ENCODE data around the gene SCUBE3. TPM values are rescaled to one million over a fixed set of nuclear protein-coding genes. Genes with fewer than 3 reads are reported as not detected.

Gene SCUBE3
- total and polyA plus RNA-seq, 2 of the 13 experiments (the other 11 are each of a cell fraction or from before 2014, with no cell fraction given), result not detected

- TF ChIP-seq PTBP1 (IDR thresholded peaks at IDR 0.05; ENCODE audit: low read depth, low read length, poor library complexity, severe bottlenecking), result no peak
- no peak for TF ChIP-seq ATF2 (CRISPR knock-in tag; IDR thresholded peaks at IDR 0.05)
- TF ChIP-seq ZNF446 (CRISPR knock-in tag; IDR thresholded peaks at IDR 0.05), result no peak
- TF ChIP-seq ZMYM4 (CRISPR knock-in tag; IDR thresholded peaks at IDR 0.05), result no peak
- no peak for TF ChIP-seq RFXANK (CRISPR knock-in tag; IDR thresholded peaks at IDR 0.05)
- TF ChIP-seq PAXIP1 (CRISPR knock-in tag; conservative IDR thresholded peaks at IDR 0.05), result no peak
Measured at GRCh38 chr6:35178012-35178411, 35.7 kb upstream of the SCUBE3 start (continued).

- no TSS peak for BruUV-seq (replicated peaks)
- DNase-seq (ENCODE audit: low spot score), result no peak
- ATAC-seq, result peak; percentile 58
- no peak overlapping the region for H3K27ac ChIP-seq (ENCODE audit: extremely low read length, insufficient read depth, low read length)
- H3K9ac ChIP-seq (ENCODE audit: insufficient read depth, low read depth, low read length), result no peak overlapping the region
- H3K36me3 ChIP-seq (replicated peaks in 1 of 2; ENCODE audit: control insufficient read depth in 1 of 2, insufficient read depth in 2 of 2, low read length in 2 of 2), result no peaks in the 10 kb centered on the region
- no peak overlapping the region for H3K4me2 ChIP-seq (ENCODE audit: low read depth, low read length)
- FAIRE-seq, result no peak
- ChIA-PET POLR2A (no interaction called here), CTCF (ENCODE audit: low intra/inter-chr PET ratio, low total read pairs) (no interaction called here)
- 24% methylated on average over 5 of the region's 5 CpGs for WGBS (ENCODE audit: low lambda C conversion rate)
- no peaks in the 10 kb centered on the region for H3K79me2 ChIP-seq (ENCODE audit: insufficient read depth, low read length)
- no peaks in the 10 kb centered on the region for H4K20me1 ChIP-seq (ENCODE audit: insufficient read depth, low read length)
- no peak overlapping the region for H2AFZ ChIP-seq (ENCODE audit: low read length)
- H3K4me3 ChIP-seq (replicated peaks in 1 of 3; ENCODE audit: insufficient read depth in 1 of 3, low read depth in 2 of 3, low read length in 3 of 3), result no peak overlapping the region
- in situ Hi-C loops (cut with HindIII; ENCODE audit: extremely low pct_ligation_motif_present, low pct_unique_long_range_greater_than_20kb) (no loop called here), intact Hi-C loops (cut with micrococcal nuclease; ENCODE audit: unreplicated experiment) (no loop called here)
- H3K27me3 ChIP-seq (ENCODE audit: control insufficient read depth in 1 of 2, insufficient read depth in 2 of 2, low read length in 2 of 2), result 0 out of 5 replicates have a peak, but pooled peaks cover 0 to 4% of the 10 kb centered on the region in 2 experiments
- peaks cover 11% of the 10 kb centered on the region for H3K4me1 ChIP-seq (ENCODE audit: insufficient read depth, low read length)
- no peaks in the 10 kb centered on the region for H3K9me3 ChIP-seq (ENCODE audit: low read length)
- TF ChIP-seq HNF4G (IDR thresholded peaks at IDR 0.05; ENCODE audit: borderline replicate concordance, low read depth, low read length), result no peak
- no peak for TF ChIP-seq HNF4G (CRISPR knock-in tag; IDR thresholded peaks at IDR 0.05; ENCODE audit: borderline replicate concordance, low read depth)
- TF ChIP-seq DZIP1 (CRISPR knock-in tag; IDR thresholded peaks at IDR 0.05), result no peak
- TF ChIP-seq STAG1 (CRISPR knock-in tag; IDR thresholded peaks at IDR 0.05), result peak; percentile 47; the same call in 1 of the 2 replicates
- peak; percentile 50 for TF ChIP-seq CTCF (CRISPR knock-in tag; IDR thresholded peaks at IDR 0.05)
- no peak for TF ChIP-seq SNRNP70 (IDR thresholded peaks at IDR 0.05; ENCODE audit: low read depth, low read length)
Measured at GRCh38 chr6:35178932-35179832, 34.6 kb upstream of the SCUBE3 start.
